Measurements from ENCODE around the gene ARL2. TPM values are rescaled to one million over a fixed set of nuclear protein-coding genes. Genes with fewer than 3 reads are reported as not detected.

The ARL2 gene
- total RNA-seq, 1 experiment from 2014 or later = 96.8 TPM

DNA sequence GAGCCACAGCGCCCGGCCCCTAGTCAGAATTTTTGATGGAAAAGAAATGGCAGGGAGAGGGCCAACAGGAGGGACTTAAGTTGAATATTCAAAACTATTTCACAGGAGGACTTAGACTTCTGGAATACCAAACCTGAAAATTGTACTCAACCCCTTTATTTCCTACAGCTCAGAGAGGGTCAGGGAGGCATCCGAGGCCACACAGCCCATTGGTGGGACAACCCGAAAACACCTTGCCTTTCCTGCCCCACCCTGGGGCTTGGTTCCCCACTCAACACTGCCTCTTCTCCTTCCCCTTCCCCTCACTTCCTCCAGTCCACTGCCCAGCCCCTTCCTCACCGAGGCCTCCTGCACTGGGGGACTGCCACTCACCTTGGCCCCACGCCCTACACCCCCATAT, 43.0 kb downstream of the ARL2 start:
- no TSS peak for BruUV-seq (replicated peaks)
- no peak for DNase-seq (ENCODE audit: unreplicated experiment)
- POLR2A ChIA-PET = no interaction called here
- no peaks in the 10 kb centered on the region for H3K27me3 Mint-ChIP-seq (ENCODE audit: insufficient read depth, unreplicated experiment)
- no peaks in the 10 kb centered on the region for H3K4me1 Mint-ChIP-seq (ENCODE audit: insufficient read depth, unreplicated experiment)
- no peak for TF ChIP-seq CTCF (IDR thresholded peaks at IDR 0.05; ENCODE audit: unreplicated experiment)
- no peaks in the 10 kb centered on the region for H3K9me3 Mint-ChIP-seq (ENCODE audit: unreplicated experiment)
- no peaks in the 10 kb centered on the region for H3K36me3 Mint-ChIP-seq (ENCODE audit: insufficient read depth, unreplicated experiment)
- CTCF ChIA-PET = interaction anchor here (0.7 kb wide), 1 partner anchor 53 kb away, joined by 3 read pairs; no protein-coding TSS in a partner anchor
- no peak overlapping the region for H3K4me3 Mint-ChIP-seq (ENCODE audit: unreplicated experiment)
- H3K27ac Mint-ChIP-seq (ENCODE audit: low read depth, unreplicated experiment) = no peak overlapping the region
- intact Hi-C loops (cut with micrococcal nuclease) = no loop called here

DNA sequence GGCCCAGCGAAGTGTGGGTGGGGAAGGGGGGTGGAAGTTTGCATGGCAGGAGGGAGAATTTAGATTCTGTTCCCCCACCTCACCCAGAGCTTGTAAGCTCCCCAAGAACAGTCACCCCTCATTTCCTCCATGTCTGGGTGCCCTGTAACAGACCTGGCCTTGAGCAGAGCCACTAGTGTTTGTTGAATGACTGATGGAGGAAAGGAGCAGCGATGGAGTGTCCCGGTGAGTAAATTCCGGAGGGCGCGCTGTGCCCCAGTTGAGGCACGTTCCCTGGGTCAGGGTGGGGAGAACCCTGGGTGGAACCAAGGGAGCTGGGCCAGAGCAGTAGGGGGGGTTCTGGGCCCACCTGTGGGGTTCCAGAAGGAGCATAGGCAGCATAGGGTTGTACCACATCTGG, 43.6 kb downstream of the ARL2 start:
- no peak for TF ChIP-seq CTCF (IDR thresholded peaks at IDR 0.05; ENCODE audit: unreplicated experiment)
- Mint-ChIP-seq H3K36me3 (ENCODE audit: insufficient read depth, unreplicated experiment) (no peaks in the 10 kb centered on the region), H3K4me1 (ENCODE audit: insufficient read depth, unreplicated experiment) (no peaks in the 10 kb centered on the region), H3K27me3 (ENCODE audit: insufficient read depth, unreplicated experiment) (no peaks in the 10 kb centered on the region), H3K9me3 (ENCODE audit: unreplicated experiment) (no peaks in the 10 kb centered on the region), H3K27ac (ENCODE audit: low read depth, unreplicated experiment) (no peak overlapping the region), H3K4me3 (ENCODE audit: unreplicated experiment) (no peak overlapping the region)
- no TSS peak for BruUV-seq (replicated peaks)
- no peak for DNase-seq (ENCODE audit: unreplicated experiment)
- POLR2A ChIA-PET = no interaction called here
- CTCF ChIA-PET = interaction anchor here (0.6 to 1.2 kb wide), 3 partner anchors 17 to 53 kb away, joined by 3 read pairs; no protein-coding TSS in a partner anchor
- intact Hi-C loops (cut with micrococcal nuclease) = no loop called here

- ChIA-PET POLR2A (no interaction called here), CTCF (interaction anchor here (0.6 to 1.2 kb wide), 2 partner anchors 17 to 23 kb away, joined by 3 read pairs; no protein-coding TSS in a partner anchor)
- Mint-ChIP-seq H3K4me1 (ENCODE audit: insufficient read depth, unreplicated experiment) (no peaks in the 10 kb centered on the region), H3K36me3 (ENCODE audit: insufficient read depth, unreplicated experiment) (no peaks in the 10 kb centered on the region), H3K9me3 (ENCODE audit: unreplicated experiment) (no peaks in the 10 kb centered on the region), H3K27ac (ENCODE audit: low read depth, unreplicated experiment) (no peak overlapping the region), H3K4me3 (ENCODE audit: unreplicated experiment) (no peak overlapping the region), H3K27me3 (ENCODE audit: insufficient read depth, unreplicated experiment) (no peaks in the 10 kb centered on the region)
- intact Hi-C loops (cut with micrococcal nuclease) = no loop called here
- DNase-seq (ENCODE audit: unreplicated experiment) = no peak
- no TSS peak for BruUV-seq (replicated peaks)
- no peak for TF ChIP-seq CTCF (IDR thresholded peaks at IDR 0.05; ENCODE audit: unreplicated experiment)
Observed at GRCh38 chr11:65058012-65058411, 44.1 kb downstream of the ARL2 start.

- CTCF ChIA-PET = interaction anchor here (1.2 kb wide), 1 partner anchor 18 kb away, joined by 3 read pairs; no protein-coding TSS in a partner anchor
- POLR2A ChIA-PET = no interaction called here
- H3K27me3 Mint-ChIP-seq (ENCODE audit: insufficient read depth, unreplicated experiment) = no peaks in the 10 kb centered on the region
- no peak for DNase-seq (ENCODE audit: unreplicated experiment)
- BruUV-seq (replicated peaks) = no TSS peak
- H3K36me3 Mint-ChIP-seq (ENCODE audit: insufficient read depth, unreplicated experiment) = no peaks in the 10 kb centered on the region
- no peaks in the 10 kb centered on the region for H3K4me1 Mint-ChIP-seq (ENCODE audit: insufficient read depth, unreplicated experiment)
- intact Hi-C loops (cut with micrococcal nuclease) = no loop called here
- TF ChIP-seq CTCF (IDR thresholded peaks at IDR 0.05; ENCODE audit: unreplicated experiment) = no peak
- H3K9me3 Mint-ChIP-seq (ENCODE audit: unreplicated experiment) = no peaks in the 10 kb centered on the region
- no peak within 1 kb of the TSS for H3K27ac Mint-ChIP-seq (ENCODE audit: low read depth, unreplicated experiment)
- no peak within 1 kb of the TSS for H3K4me3 Mint-ChIP-seq (ENCODE audit: unreplicated experiment)
Observed at GRCh38 chr11:65058419-65059054, 44.6 kb downstream of the ARL2 start, which contains the start of gene NAALADL1. Gene NAALADL1 (minus strand): TSS chr11:65058553. CDS start chr11:65058521, 32 bp downstream.

All from MCF 10A (cell line).